22Rv1 (cell line): ENCODE results near the gene GRIA4.
"Not testable (repeated sequence)": the region's sequence is repeated elsewhere in the genome, so short reads cannot be mapped to it uniquely, and the experiment has no call there.

ENCODE experiments used
- H3K27ac ChIP-seq: fragments of 450-650 bp; 2 replicates; pipeline ENCODE4 v1.5.1; 2017
- ZFX ChIP-seq: fragments of 450-650 bp; IDR thresholded peaks from 2 replicates; pipeline ENCODE4 v1.6.1; 2017; ENCODE audit warnings: antibody characterized with exemption, borderline replicate concordance
- TF ChIP-seq, protein P1 (sequence below): fragments of 450-650 bp; IDR thresholded peaks from 2 replicates; pipeline ENCODE4 v1.5.1; 2017; ENCODE audit warnings: mild to moderate bottlenecking

Gene GRIA4

DNA sequence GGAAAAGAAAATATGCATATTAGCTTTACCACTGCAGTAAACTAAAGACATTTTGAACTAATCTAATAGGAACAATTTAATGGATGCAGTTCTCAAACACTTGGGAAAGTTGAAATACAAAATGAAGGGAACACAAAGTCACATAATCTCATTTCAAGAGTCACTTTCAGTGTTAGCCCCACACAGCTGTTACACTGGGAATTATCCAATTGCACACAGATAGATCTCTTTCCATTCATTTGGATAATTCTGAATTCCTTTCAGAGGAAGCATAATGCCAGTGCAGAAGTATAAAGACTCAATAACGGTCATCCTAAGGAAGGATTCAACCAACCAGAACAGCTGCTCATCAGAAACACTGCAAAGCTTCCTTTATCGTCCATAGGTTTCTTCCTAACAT, 173.3 kb downstream of the GRIA4 start:
- TF ChIP-seq, protein P1, sequence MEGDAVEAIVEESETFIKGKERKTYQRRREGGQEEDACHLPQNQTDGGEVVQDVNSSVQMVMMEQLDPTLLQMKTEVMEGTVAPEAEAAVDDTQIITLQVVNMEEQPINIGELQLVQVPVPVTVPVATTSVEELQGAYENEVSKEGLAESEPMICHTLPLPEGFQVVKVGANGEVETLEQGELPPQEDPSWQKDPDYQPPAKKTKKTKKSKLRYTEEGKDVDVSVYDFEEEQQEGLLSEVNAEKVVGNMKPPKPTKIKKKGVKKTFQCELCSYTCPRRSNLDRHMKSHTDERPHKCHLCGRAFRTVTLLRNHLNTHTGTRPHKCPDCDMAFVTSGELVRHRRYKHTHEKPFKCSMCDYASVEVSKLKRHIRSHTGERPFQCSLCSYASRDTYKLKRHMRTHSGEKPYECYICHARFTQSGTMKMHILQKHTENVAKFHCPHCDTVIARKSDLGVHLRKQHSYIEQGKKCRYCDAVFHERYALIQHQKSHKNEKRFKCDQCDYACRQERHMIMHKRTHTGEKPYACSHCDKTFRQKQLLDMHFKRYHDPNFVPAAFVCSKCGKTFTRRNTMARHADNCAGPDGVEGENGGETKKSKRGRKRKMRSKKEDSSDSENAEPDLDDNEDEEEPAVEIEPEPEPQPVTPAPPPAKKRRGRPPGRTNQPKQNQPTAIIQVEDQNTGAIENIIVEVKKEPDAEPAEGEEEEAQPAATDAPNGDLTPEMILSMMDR = no peak
- TF ChIP-seq ZFX = no peak
- H3K27ac ChIP-seq = no peak overlapping the region

DNA sequence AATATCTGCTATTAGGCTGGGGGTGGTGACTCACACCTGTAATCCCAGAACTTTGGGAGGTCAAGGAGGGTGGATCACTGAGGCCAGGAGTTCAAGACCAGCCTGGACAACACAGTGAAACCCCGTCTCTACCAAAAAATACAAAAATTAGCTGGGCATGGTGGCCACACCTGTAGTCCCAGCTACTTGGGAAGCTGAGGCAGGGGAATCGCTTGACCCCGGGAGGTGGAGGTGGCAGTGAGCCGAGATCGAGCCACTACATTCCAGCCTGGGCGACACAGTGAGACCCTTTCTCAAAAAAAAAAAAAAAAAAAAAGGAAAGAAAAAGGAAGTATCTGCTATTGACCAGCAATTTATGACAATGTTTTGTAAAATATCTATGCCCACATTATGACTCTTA, 176.0 kb downstream of the GRIA4 start:
- H3K27ac ChIP-seq = not testable (repeated sequence)

DNA sequence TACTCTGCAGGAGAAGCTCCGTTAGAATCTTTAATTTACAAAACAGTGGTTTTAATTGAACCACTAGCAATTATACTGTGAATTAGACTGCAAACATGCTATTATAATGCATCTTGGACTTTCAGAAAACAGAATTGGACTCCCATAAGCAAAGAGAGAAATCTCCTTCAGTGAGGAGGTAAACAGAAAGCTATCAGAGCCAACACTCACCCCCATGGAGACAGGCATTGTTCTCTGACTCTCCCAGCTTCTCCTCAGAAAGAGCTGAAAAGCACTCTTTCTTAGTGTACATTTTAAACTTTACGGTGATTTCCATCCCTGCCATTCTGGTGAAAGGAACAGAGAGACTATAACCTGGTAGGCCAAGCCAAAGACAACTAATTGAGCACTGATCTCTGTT, 176.9 kb downstream of the GRIA4 start:
- H3K27ac ChIP-seq = no peak overlapping the region
- TF ChIP-seq, protein P1 = no peak
- no peak for TF ChIP-seq ZFX

DNA sequence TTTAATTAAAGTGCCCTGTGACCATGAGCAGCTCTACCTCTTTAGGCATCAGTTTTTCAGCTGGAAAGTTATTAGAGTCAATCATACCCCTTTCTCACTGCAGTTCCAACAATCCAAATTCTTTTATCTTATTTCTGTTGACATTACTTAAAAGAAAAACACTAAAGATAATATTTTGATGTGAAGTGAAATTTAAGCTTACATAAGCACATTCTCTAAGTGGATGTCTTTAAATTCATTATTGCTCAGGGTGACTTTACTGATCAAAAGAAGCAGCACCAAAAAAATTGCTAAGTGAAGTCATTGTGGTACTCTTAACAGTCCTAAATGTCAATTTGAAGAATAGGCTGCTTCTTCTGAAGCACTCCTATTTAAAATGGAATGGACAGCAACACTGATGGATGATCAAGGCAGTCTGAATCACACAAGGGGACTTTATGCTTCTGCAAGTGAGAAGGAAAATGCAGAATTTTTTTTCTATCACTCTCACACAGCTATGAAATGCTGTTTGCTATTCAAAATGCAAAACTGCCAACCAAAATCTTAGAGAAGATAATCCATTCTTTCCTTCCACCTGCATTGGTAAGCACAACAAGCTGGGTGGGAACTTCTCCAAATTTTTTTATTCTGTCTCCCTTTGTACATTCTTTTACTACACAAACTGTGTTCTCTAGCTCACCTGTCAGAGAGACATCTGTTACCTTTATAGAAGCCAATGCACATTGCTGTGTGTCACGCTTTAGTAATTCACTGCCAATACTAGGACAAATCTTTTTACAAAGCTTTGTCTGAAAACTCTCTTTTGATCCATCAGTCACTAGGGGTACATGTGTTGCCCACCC, 179.9 kb downstream of the GRIA4 start:
- TF ChIP-seq, protein P1 = no peak
- no peak for TF ChIP-seq ZFX
- no peak overlapping the region for H3K27ac ChIP-seq

DNA sequence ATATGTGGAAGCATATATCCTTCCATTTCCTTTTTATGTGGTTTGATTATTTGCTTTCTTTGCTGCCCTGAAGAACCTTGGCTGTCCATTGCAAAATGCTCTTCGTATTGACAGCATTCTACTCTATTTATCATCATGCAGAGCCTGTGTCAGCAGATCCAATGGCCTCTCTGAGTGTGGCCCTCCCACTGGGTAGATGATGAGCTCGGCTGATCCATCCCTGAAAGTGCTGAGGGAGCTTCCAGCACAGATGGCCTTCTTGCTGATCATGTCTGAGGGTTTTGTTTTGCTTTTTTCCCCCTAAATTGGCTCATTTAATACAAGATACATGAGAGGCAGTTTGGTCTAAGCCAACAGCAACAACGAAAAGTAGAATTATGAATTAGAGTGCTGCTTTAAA, 181.0 kb downstream of the GRIA4 start:
- TF ChIP-seq ZFX = no peak
- TF ChIP-seq, protein P1 = no peak

DNA sequence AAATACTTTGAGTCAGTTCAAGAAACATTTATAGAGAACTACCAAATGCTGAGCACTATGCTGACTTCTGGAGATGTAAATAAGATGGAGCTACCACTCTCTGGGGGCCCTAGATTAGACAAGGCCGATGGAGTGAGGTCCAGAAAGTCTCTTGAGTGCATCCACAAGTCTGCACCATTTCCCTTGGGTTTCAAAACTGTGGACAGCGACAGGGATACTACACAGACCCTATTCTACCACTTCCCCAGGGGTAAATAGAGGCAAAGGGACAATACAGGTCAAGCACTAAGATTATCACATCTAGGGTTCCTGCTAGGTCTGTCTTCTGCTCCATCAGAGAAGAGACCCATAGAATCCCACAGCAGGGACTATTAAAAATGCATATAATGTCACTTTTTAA, 183.2 kb downstream of the GRIA4 start:
- TF ChIP-seq, protein P1 = no peak
- no peak for TF ChIP-seq ZFX
- no peak overlapping the region for H3K27ac ChIP-seq

More for the DNA sequence above, 181.0 kb downstream of the GRIA4 start:
- no peak overlapping the region for H3K27ac ChIP-seq

DNA sequence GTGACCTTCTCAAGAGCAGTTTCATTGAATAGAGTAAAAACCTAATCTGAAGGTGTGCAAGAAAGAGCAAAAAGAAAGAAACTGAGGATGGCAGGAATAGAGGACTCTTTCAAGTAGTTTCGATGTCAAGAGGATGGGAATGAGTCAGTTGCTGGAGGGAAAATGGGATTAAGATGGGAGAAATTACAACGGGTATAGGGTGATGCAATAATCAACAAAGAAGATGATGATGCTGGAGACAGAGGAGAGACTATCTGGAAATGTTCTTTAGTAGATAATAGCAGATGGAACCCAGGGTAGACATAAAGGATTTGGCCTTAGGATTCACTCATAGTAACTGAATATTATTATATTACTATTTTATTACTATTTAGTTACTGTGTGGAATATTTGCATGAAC, 189.4 kb downstream of the GRIA4 start:
- no peak overlapping the region for H3K27ac ChIP-seq
- TF ChIP-seq, protein P1 = no peak
- no peak for TF ChIP-seq ZFX
